GM21825 (cell line): Measurements from ENCODE around the gene RAB40A.
"Not testable (repeated sequence)": the region's sequence is repeated elsewhere in the genome, so short reads cannot be mapped to it uniquely, and the experiment has no call there.

ENCODE experiments used
- ATAC-seq: cut with Tn5 transposase; IDR thresholded peaks from one replicate; pipeline ENCODE4 v1.9.1; 2021; ENCODE audit warnings: mild to moderate bottlenecking, moderate library complexity; ENCODE audit not compliant: unreplicated experiment

The RAB40A gene

GRCh38 chrX:103464774-103465117 is 54.5 kb downstream of the RAB40A start:
- peak; percentile 94 for ATAC-seq

GRCh38 chrX:103464072-103464773 is 55.1 kb downstream of the RAB40A start:
- peak; percentile 66 for ATAC-seq

GRCh38 chrX:103461156-103461555 is 58.1 kb downstream of the RAB40A start:
- no peak for ATAC-seq

- not testable (repeated sequence) for ATAC-seq
Measured at GRCh38 chrX:103460001-103460755, 59.1 kb downstream of the RAB40A start.

GRCh38 chrX:103453655-103454054 is 65.6 kb downstream of the RAB40A start:
- no peak for ATAC-seq
